ENCODE results near the gene TMEM272. TPM values are rescaled to one million over a fixed set of nuclear protein-coding genes. Genes with fewer than 3 reads are reported as not detected.

TMEM272 gene
- total and polyA plus RNA-seq, 2 donors (not counting 3 experiments of a cell fraction or from before 2014, with no cell fraction given): not detected

DNA sequence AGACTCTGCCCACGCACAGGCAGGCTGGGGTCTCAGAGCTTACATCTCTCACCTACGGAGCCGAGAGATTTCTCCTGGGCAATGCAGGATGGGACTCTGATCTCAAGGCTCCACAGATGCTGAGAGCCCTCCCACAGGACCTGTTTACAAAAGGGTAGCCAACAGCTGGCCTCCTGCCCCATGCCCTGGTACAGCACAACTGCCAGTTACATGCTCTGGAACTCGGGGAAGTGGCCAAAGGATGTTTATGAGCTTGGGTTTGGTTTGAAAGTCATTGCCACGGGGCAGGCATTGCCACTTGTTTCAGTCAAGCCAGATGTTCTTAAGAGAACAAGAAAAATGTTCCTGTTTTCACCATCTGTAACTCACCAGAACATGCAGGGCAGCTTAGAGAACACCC lies 44.5 kb downstream of the TMEM272 start:
- Histone ChIP-seq H3K9me3 (replicated peaks; ENCODE audit: control insufficient read depth, insufficient read depth, low read length) (no peaks in the 10 kb centered on the region), H2AFZ (ENCODE audit: low read depth, low read length) (no peak overlapping the region), H3K36me3 (ENCODE audit: control insufficient read depth in 2 of 2, extremely low read depth in 1 of 2, insufficient read depth in 2 of 2, low read length in 2 of 2) (no peaks in the 10 kb centered on the region), H4K20me1 (replicated peaks; ENCODE audit: control insufficient read depth, extremely low read depth, insufficient read depth, low read length) (no peaks in the 10 kb centered on the region), H3K4me2 (ENCODE audit: insufficient read depth, low read length) (no peak overlapping the region), H3K9ac (replicated peaks; ENCODE audit: extremely low read depth, insufficient read depth, low read length) (no peak overlapping the region), H3K4me1 (ENCODE audit: control insufficient read depth, extremely low read depth, insufficient read depth, low read length) (peaks cover 28% of the 10 kb centered on the region), H3K27ac (ENCODE audit: insufficient read depth, low read depth, low read length) (no peak overlapping the region), H3K9me1 (replicated peaks; ENCODE audit: control insufficient read depth, extremely low read depth, insufficient read depth, low read length) (no peaks in the 10 kb centered on the region), H3K4me3 (replicated peaks in 1 of 3; ENCODE audit: insufficient read depth in 1 of 3, low read depth in 1 of 3, low read length in 3 of 3) (no peak overlapping the region), H3K27me3 (ENCODE audit: control insufficient read depth in 2 of 2, insufficient read depth in 2 of 2, low read length in 2 of 2) (no peaks in the 10 kb centered on the region), H3K79me2 (ENCODE audit: control insufficient read depth, insufficient read depth, low read length) (no peaks in the 10 kb centered on the region)
- ChIA-PET POLR2A (no interaction called here), CTCF (no interaction called here)
- no peak for TF ChIP-seq GATA2 (IDR thresholded peaks at IDR 0.05; ENCODE audit: insufficient read depth, insufficient read length, low read depth, low read length)
- TF ChIP-seq, protein P1, sequence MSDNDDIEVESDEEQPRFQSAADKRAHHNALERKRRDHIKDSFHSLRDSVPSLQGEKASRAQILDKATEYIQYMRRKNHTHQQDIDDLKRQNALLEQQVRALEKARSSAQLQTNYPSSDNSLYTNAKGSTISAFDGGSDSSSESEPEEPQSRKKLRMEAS (IDR thresholded peaks at IDR 0.05; ENCODE audit: insufficient read depth, insufficient read length): no peak
- TF ChIP-seq EZH2 (IDR thresholded peaks at IDR 0.05; ENCODE audit: borderline replicate concordance, low read depth, low read length, severe bottlenecking): no peak
- no peak for TF ChIP-seq POLR2AphosphoS5 (IDR thresholded peaks at IDR 0.05; ENCODE audit: insufficient read depth, low read depth, low read length)
- no peak for TF ChIP-seq JUN (IDR thresholded peaks at IDR 0.05; ENCODE audit: borderline replicate concordance, insufficient read depth, insufficient read length, low read depth)
- TF ChIP-seq POLR2A (IDR thresholded peaks at IDR 0.05; ENCODE audit: low read depth, low read length): no peak
- TF ChIP-seq MYC (IDR thresholded peaks at IDR 0.05; ENCODE audit: low read depth, low read length): no peak
- TF ChIP-seq, protein P2, sequence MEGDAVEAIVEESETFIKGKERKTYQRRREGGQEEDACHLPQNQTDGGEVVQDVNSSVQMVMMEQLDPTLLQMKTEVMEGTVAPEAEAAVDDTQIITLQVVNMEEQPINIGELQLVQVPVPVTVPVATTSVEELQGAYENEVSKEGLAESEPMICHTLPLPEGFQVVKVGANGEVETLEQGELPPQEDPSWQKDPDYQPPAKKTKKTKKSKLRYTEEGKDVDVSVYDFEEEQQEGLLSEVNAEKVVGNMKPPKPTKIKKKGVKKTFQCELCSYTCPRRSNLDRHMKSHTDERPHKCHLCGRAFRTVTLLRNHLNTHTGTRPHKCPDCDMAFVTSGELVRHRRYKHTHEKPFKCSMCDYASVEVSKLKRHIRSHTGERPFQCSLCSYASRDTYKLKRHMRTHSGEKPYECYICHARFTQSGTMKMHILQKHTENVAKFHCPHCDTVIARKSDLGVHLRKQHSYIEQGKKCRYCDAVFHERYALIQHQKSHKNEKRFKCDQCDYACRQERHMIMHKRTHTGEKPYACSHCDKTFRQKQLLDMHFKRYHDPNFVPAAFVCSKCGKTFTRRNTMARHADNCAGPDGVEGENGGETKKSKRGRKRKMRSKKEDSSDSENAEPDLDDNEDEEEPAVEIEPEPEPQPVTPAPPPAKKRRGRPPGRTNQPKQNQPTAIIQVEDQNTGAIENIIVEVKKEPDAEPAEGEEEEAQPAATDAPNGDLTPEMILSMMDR (IDR thresholded peaks at IDR 0.05; ENCODE audit: extremely low read depth in 1 of 2, insufficient read depth in 1 of 2, low read depth in 1 of 2, low read length in 2 of 2): no peak
- dilution Hi-C loops (cut with MboI; ENCODE audit: extremely low pct_ligation_motif_present, low sequenced_read_pairs) (no loop called here), intact Hi-C loops (cut with micrococcal nuclease) (loop anchor here (5.0 to 10.0 kb wide), 4 partner anchors 158 to 654 kb away; partner anchors contain the start of genes ALG11, ATP7B, CKAP2 and VPS36)
- no TSS peak for BruUV-seq (replicated peaks)
- DNase-seq (ENCODE audit: low read depth, low spot score) (no peak), FAIRE-seq (no peak)

All from endothelial cell of umbilical vein (primary cell).